PC-3 (cell line): ENCODE results near the gene DGKB.

Experiments used
- EZH2 ChIP-seq: fragments of 300-600 bp; sonication (generic); IDR thresholded peaks from one replicate; pipeline ENCODE4 v1.6.1; 2017; ENCODE audit warnings: antibody characterized with exemption, mild to moderate bottlenecking, low read length; ENCODE audit not compliant: unreplicated experiment
- TF ChIP-seq, protein P1 (sequence below): fragments of 300-600 bp; sonication (generic); conservative IDR thresholded peaks from 2 replicates; pipeline ENCODE4 v1.5.1; 2017; ENCODE audit warnings: antibody characterized with exemption, low read depth, mild to moderate bottlenecking, low read length

DNA sequence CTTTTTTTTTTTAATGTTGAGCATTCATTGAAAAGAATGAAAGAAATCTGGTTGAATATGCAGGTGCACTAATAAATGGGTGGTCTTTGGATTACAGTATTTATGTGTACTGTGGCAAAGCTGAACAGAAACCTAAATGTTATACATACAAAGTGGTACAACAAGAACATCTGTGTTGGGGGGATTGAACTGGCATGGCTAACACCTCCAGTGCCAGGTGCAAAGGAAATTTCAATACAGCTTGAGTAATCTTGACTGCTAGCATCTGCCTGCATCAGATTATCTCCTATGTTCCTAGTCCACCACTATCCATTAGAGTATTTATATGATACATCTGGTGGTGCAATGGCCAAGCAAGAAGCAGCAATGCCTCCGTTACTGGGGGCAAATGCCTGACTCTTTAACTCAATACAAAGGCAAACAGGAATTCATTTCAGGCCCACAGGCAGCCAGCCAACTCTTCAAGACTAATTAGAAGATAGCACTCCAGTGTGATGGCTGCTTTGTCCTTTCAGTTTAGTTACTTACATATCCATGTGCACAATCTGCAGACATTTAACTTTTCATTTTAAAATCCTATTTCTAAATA lies 692.6 kb downstream of the DGKB start:
- TF ChIP-seq, protein P1, sequence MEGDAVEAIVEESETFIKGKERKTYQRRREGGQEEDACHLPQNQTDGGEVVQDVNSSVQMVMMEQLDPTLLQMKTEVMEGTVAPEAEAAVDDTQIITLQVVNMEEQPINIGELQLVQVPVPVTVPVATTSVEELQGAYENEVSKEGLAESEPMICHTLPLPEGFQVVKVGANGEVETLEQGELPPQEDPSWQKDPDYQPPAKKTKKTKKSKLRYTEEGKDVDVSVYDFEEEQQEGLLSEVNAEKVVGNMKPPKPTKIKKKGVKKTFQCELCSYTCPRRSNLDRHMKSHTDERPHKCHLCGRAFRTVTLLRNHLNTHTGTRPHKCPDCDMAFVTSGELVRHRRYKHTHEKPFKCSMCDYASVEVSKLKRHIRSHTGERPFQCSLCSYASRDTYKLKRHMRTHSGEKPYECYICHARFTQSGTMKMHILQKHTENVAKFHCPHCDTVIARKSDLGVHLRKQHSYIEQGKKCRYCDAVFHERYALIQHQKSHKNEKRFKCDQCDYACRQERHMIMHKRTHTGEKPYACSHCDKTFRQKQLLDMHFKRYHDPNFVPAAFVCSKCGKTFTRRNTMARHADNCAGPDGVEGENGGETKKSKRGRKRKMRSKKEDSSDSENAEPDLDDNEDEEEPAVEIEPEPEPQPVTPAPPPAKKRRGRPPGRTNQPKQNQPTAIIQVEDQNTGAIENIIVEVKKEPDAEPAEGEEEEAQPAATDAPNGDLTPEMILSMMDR: no peak
- no peak for TF ChIP-seq EZH2
